BJ (cell line): ENCODE results near the gene IL18BP. TPM values are rescaled to one million over a fixed set of nuclear protein-coding genes. Genes with fewer than 3 reads are reported as not detected.

Source experiments
- CTCF ChIA-PET: fragments of 350-600 bp; formaldehyde crosslinking; extraction: SDS; loops from one replicate; lab custom pipeline; 2021; ENCODE audit warnings: antibody characterized with exemption, inconsistent platforms; lab: Yijun Ruan, JAX
- POLR2A ChIA-PET: fragments of 300-600 bp; sonication (Branson Sonifier 250); formaldehyde crosslinking; extraction: SDS; loops from one replicate; lab custom pipeline; 2021; ENCODE audit warnings: antibody characterized with exemption; lab: Charles Lee
- DNase-seq: peaks from one replicate; pipeline ENCODE4 v3.0.0-alpha.2; 2011; ENCODE audit warnings: low read depth
- H3K27me3 ChIP-seq: 2 replicates; pipeline ENCODE4 v1.6.0; 2011; ENCODE audit warnings: low read length; ENCODE audit not compliant: control insufficient read depth, insufficient read depth
- H3K36me3 ChIP-seq: 2 replicates; pipeline ENCODE4 v1.5.1; 2011; ENCODE audit warnings: low read length; ENCODE audit not compliant: control insufficient read depth, insufficient read depth
- H3K4me3 ChIP-seq: 2 replicates; pipeline ENCODE4 v1.5.1; 2011; ENCODE audit warnings: low read depth, mild to moderate bottlenecking, control low read depth, low read length
- polyA plus RNA-seq: library from polyadenylated mRNA; depleted of rRNA; stranded (reverse); fragments of >200 nt; gene quantifications from 2 replicates; pipeline ENCODE4 v1.2.3, GENCODE V29; 2011
- TF ChIP-seq, protein P1 (sequence below): IDR thresholded peaks from 2 replicates; pipeline ENCODE4 v1.5.1; 2011; ENCODE audit warnings: low read depth, mild to moderate bottlenecking, control low read depth, inconsistent platforms, low read length, moderate library complexity; ENCODE audit not compliant: insufficient read depth

The IL18BP gene
- polyA plus RNA-seq, 1 experiment, result 3.2 TPM

DNA sequence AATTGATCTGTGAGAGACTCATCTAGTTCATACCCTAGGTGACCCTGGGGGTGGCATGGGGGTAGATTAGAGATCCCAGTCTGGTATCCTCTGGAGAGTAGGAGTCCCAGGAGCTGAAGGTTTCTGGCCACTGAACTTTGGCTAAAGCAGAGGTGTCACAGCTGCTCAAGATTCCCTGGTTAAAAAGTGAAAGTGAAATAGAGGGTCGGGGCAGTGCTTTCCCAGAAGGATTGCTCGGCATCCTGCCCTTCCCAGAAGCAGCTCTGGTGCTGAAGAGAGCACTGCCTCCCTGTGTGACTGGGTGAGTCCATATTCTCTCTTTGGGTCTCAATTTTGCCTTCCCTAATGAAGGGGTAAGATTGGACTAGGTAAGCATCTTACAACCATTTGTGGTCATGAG is 653 bp downstream of the IL18BP start:
- ChIA-PET CTCF (interaction anchor here (0.9 to 2.9 kb wide), 9 partner anchors 9 to 415 kb away, joined by 3 to 21 read pairs (median 3); no protein-coding TSS in a partner anchor), POLR2A (no interaction called here)
- no peaks in the 10 kb centered on the region for H3K27me3 ChIP-seq
- H3K36me3 ChIP-seq, result peaks cover 27% of the 10 kb centered on the region
- TF ChIP-seq, protein P1, sequence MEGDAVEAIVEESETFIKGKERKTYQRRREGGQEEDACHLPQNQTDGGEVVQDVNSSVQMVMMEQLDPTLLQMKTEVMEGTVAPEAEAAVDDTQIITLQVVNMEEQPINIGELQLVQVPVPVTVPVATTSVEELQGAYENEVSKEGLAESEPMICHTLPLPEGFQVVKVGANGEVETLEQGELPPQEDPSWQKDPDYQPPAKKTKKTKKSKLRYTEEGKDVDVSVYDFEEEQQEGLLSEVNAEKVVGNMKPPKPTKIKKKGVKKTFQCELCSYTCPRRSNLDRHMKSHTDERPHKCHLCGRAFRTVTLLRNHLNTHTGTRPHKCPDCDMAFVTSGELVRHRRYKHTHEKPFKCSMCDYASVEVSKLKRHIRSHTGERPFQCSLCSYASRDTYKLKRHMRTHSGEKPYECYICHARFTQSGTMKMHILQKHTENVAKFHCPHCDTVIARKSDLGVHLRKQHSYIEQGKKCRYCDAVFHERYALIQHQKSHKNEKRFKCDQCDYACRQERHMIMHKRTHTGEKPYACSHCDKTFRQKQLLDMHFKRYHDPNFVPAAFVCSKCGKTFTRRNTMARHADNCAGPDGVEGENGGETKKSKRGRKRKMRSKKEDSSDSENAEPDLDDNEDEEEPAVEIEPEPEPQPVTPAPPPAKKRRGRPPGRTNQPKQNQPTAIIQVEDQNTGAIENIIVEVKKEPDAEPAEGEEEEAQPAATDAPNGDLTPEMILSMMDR, result no peak
- DNase-seq, result no peak
- H3K4me3 ChIP-seq, result no peak overlapping the region

DNA sequence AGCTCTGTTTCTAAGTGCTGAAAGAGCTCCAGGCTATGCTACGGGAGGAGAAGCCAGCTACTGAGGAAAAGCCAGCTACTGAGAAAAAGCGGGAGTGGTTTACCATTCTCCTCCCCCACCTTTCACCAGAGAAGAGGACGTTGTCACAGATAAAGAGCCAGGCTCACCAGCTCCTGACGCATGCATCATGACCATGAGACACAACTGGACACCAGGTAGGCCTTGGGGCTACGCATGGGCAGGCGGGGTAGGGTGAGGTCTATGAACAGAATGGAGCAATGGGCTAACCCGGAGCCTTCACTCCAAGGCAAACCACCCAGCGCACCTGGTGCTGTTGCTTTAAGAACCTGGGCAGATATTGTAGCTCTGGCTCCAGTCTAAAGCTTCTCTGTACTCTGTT is 1.1 kb downstream of the IL18BP start:
- ChIA-PET CTCF (interaction anchor here (0.9 to 2.9 kb wide), 8 partner anchors 8 to 415 kb away, joined by 3 to 21 read pairs (median 4); no protein-coding TSS in a partner anchor), POLR2A (no interaction called here)
- no peaks in the 10 kb centered on the region for H3K27me3 ChIP-seq
- TF ChIP-seq, protein P1, result no peak
- no peak for DNase-seq
- no peak overlapping the region for H3K4me3 ChIP-seq
- peaks cover 32% of the 10 kb centered on the region for H3K36me3 ChIP-seq

DNA sequence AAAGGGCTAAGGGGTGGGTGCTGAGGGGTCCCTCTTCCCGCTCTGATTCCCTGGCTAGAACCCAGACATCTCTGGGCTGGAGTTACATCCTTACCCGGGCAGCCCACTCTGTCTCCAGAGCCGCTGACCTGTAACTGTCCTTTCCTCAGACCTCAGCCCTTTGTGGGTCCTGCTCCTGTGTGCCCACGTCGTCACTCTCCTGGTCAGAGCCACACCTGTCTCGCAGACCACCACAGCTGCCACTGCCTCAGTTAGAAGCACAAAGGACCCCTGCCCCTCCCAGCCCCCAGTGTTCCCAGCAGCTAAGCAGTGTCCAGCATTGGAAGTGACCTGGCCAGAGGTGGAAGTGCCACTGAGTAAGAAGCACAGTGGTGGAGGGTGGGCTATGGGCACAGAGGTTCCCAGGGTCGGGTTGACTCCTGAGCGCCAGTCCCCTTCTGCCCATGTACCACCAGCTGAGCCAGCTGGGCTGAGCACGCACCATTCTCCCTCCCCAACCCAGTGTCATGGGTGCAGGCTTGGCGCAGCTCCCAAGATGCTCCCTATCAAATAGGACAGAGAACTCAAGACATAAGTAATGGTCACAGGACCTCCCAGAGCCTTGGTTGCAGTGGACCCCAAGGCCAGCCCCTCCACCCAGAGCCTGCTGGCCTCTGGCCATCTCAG is 1.6 kb downstream of the IL18BP start:
- CTCF ChIA-PET, result interaction anchor here (1.0 to 2.9 kb wide), 9 partner anchors 8 to 183 kb away, joined by 3 to 21 read pairs (median 5); no protein-coding TSS in a partner anchor
- POLR2A ChIA-PET, result no interaction called here
- DNase-seq, result no peak

DNA sequence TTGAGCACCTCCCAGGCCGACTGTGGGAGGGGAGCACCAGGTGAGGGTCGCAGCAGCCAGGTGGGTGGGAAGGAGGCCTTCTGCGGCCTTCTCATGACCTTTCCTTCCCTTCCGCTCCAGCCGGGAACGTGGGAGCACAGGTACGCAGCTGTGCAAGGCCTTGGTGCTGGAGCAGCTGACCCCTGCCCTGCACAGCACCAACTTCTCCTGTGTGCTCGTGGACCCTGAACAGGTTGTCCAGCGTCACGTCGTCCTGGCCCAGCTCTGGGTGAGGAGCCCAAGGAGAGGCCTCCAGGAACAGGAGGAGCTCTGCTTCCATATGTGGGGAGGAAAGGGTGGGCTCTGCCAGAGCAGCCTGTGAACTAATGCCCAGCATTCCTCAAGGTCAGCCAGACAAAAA is 2.6 kb downstream of the IL18BP start:
- no peak overlapping the region for H3K4me3 ChIP-seq
- H3K36me3 ChIP-seq, result peaks cover 44% of the 10 kb centered on the region
- ChIA-PET CTCF (interaction anchor here (1.5 to 2.1 kb wide), 3 partner anchors 18 to 90 kb away, joined by 3 to 6 read pairs (median 5); no protein-coding TSS in a partner anchor), POLR2A (no interaction called here)
- no peak for DNase-seq
- H3K27me3 ChIP-seq, result no peaks in the 10 kb centered on the region
- TF ChIP-seq, protein P1, result no peak

More for the DNA sequence above, 1.6 kb downstream of the IL18BP start:
- no peak overlapping the region for H3K4me3 ChIP-seq
- TF ChIP-seq, protein P1, result no peak
- peaks cover 37% of the 10 kb centered on the region for H3K36me3 ChIP-seq
- H3K27me3 ChIP-seq, result no peaks in the 10 kb centered on the region

DNA sequence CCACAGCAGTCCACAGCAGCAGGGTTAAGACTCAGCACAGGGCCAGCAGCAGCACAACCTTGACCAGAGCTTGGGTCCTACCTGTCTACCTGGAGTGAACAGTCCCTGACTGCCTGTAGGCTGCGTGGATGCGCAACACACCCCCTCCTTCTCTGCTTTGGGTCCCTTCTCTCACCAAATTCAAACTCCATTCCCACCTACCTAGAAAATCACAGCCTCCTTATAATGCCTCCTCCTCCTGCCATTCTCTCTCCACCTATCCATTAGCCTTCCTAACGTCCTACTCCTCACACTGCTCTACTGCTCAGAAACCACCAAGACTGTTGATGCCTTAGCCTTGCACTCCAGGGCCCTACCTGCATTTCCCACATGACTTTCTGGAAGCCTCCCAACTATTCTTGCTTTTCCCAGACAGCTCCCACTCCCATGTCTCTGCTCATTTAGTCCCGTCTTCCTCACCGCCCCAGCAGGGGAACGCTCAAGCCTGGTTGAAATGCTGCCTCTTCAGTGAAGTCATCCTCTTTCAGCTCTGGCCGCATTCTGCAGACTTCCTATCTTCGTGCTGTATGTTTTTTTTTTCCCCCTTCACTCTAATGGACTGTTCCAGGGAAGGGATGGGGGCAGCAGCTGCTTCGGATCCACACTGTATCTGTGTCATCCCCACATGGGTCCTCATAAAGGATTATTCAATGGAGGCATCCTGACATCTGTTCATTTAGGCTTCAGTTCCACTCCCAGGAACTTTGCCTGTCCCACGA is 3.3 kb downstream of the IL18BP start:
- ChIA-PET POLR2A (no interaction called here), CTCF (interaction anchor here (0.6 to 2.1 kb wide), 4 partner anchors 23 to 430 kb away, joined by 3 to 5 read pairs (median 3); no protein-coding TSS in a partner anchor)
- Histone ChIP-seq H3K36me3 (peaks cover 51% of the 10 kb centered on the region), H3K4me3 (no peak overlapping the region), H3K27me3 (no peaks in the 10 kb centered on the region)
- TF ChIP-seq, protein P1, result no peak
- no peak for DNase-seq
